A549 (cell line): ENCODE results near the gene MSMP. TPM values are rescaled to one million over a fixed set of nuclear protein-coding genes. Genes with fewer than 3 reads are reported as not detected.

Source experiments
- ATAC-seq, 2 experiments: fragments of 200-7000 bp in 1 of 2; fragments of >200 bp in 1 of 2; cut with Nextera tagmentation in 1 of 2; cut with Tn5 transposase in 1 of 2; 3 replicates each; pipeline versions ENCODE4 v1.8.0 to v1.9.1; 2018 to 2020; ENCODE audit warnings: mild to moderate bottlenecking in 1 of 2, moderate library complexity in 1 of 2
- CTCF ChIA-PET: fragments of 300-600 bp; sonication (Branson Sonifier 250); formaldehyde crosslinking; extraction: SDS; loops from one replicate; lab custom pipeline; 2021; ENCODE audit warnings: antibody characterized with exemption, inconsistent platforms; lab: Yijun Ruan, JAX
- POLR2A ChIA-PET: fragments of 350-600 bp; formaldehyde crosslinking; extraction: SDS; loops from one replicate; lab custom pipeline; 2021; ENCODE audit warnings: antibody characterized with exemption, inconsistent platforms; lab: Yijun Ruan, JAX
- DNase-seq, 2 experiments: peaks; one replicate each; pipeline versions ENCODE4 v3.0.0 to v3.0.0-alpha.2; 2011 to 2016; ENCODE audit warnings: low read depth in 1 of 2, low spot score in 1 of 2
- FAIRE-seq: peaks from 2 replicates; lab custom pipeline; 2011; peaks lifted over from hg19 to GRCh38; lab: Jason Lieb, UNC
- H3K27ac ChIP-seq, 2 experiments: fragments of >200 bp; sonication (Bioruptor Twin); formaldehyde crosslinking; 3 replicates each; pipeline ENCODE4 v1.5.1; 2016 to 2017
- H3K4me1 ChIP-seq: fragments of >200 bp; sonication (Bioruptor Twin); formaldehyde crosslinking; 3 replicates; pipeline ENCODE4 v1.6.1; 2016
- H3K4me2 ChIP-seq: fragments of >200 bp; sonication (Bioruptor Twin); formaldehyde crosslinking; 3 replicates; pipeline ENCODE4 v1.6.1; 2016
- H3K4me3 ChIP-seq: fragments of >200 bp; sonication (Bioruptor Twin); formaldehyde crosslinking; 3 replicates; pipeline ENCODE4 v1.5.1; 2016
- H3K9me3 ChIP-seq: fragments of >200 bp; sonication (Bioruptor Twin); formaldehyde crosslinking; 3 replicates; pipeline ENCODE4 v1.6.1; 2016
- CBX2 ChIP-seq: fragments of 200-600 bp; sonication (generic); IDR thresholded peaks from 2 replicates; pipeline ENCODE4 v1.6.1; 2016; ENCODE audit warnings: low read depth, mild to moderate bottlenecking, borderline replicate concordance
- CBX8 ChIP-seq: fragments of 200-600 bp; sonication (generic); IDR thresholded peaks from 2 replicates; pipeline ENCODE4 v1.6.1; 2016
- FOXS1 ChIP-seq: fragments of 250-450 bp; sonication (Bioruptor Pico); IDR thresholded peaks from 2 replicates; pipeline ENCODE4 v1.5.0; 2020; ENCODE audit warnings: mild to moderate bottlenecking, moderate library complexity
- HES2 ChIP-seq: fragments of >200 bp; sonication (Bioruptor Twin); formaldehyde crosslinking; IDR thresholded peaks from 2 replicates; pipeline ENCODE4 v1.6.1; 2016
- KDM1A ChIP-seq: fragments of 200-600 bp; sonication (generic); IDR thresholded peaks from 2 replicates; pipeline ENCODE4 v1.6.1; 2016; ENCODE audit warnings: low read depth, mild to moderate bottlenecking
- MYC ChIP-seq: IDR thresholded peaks from 2 replicates; pipeline ENCODE4 v1.6.1; 2012; ENCODE audit warnings: mild to moderate bottlenecking, inconsistent platforms, low read length, improper control_type of control experiment, borderline replicate concordance
- NPAS2 ChIP-seq: fragments of 250-450 bp; sonication (Bioruptor Pico); IDR thresholded peaks from 2 replicates; pipeline ENCODE4 v1.8.0; 2022; ENCODE audit warnings: mild to moderate bottlenecking, moderate library complexity, borderline replicate concordance
- RFX5 ChIP-seq: fragments of 450-650 bp; IDR thresholded peaks from 2 replicates; pipeline ENCODE4 v1.7.1; 2014; ENCODE audit warnings: antibody characterized with exemption, mild to moderate bottlenecking, moderate library complexity
- SMC3 ChIP-seq: fragments of >200 bp; sonication (Bioruptor Twin); formaldehyde crosslinking; IDR thresholded peaks from 3 replicates; pipeline ENCODE4 v1.6.1; 2018; ENCODE audit warnings: inconsistent platforms
- ZFP36 ChIP-seq: fragments of 450-650 bp; IDR thresholded peaks from 2 replicates; pipeline ENCODE4 v1.6.1; 2014; ENCODE audit warnings: borderline replicate concordance; ENCODE audit not compliant: partially characterized antibody
- ZNF302 ChIP-seq: fragments of 250-450 bp; sonication (Bioruptor Pico); IDR thresholded peaks from 2 replicates; pipeline ENCODE4 v1.9.0; 2021; ENCODE audit warnings: inconsistent platforms, mild to moderate bottlenecking, moderate library complexity
- WGBS: methylation state at CpG from one replicate; pipeline ENCODE4 v1.1.6; 2017; ENCODE audit errors: missing lambda C conversion rate; 5-methylcytosine and 5-hydroxymethylcytosine counted together
- polyA plus RNA-seq, 4 experiments: library from polyadenylated mRNA; depleted of rRNA in 3 of 4; stranded (reverse); fragments of >200 nt; fragmentation: RNase III in 1 of 4; extraction: RNeasy Plus Mini Kit Qiagen cat#74134 plus additional on column Dnase treatment in 1 of 4; gene quantifications; 2 replicates in 3 of 4; 3 replicates in 1 of 4; pipeline ENCODE4 v1.2.3, GENCODE V29; 2011 to 2017
- small RNA-seq, 6 experiments: library from RNA; depleted of rRNA; stranded (forward); fragments of <200 nt; gene quantifications; one replicate each; pipeline ENCODE3, GENCODE V24; 2012
- TF ChIP-seq, protein P1 (sequence below): fragments of 450-650 bp; IDR thresholded peaks from 2 replicates; pipeline ENCODE4 v1.6.1; 2014; ENCODE audit warnings: antibody characterized with exemption

Gene MSMP
- polyA plus RNA-seq, 2 of the 4 experiments (the other 2 are of a cell fraction): not detected

DNA sequence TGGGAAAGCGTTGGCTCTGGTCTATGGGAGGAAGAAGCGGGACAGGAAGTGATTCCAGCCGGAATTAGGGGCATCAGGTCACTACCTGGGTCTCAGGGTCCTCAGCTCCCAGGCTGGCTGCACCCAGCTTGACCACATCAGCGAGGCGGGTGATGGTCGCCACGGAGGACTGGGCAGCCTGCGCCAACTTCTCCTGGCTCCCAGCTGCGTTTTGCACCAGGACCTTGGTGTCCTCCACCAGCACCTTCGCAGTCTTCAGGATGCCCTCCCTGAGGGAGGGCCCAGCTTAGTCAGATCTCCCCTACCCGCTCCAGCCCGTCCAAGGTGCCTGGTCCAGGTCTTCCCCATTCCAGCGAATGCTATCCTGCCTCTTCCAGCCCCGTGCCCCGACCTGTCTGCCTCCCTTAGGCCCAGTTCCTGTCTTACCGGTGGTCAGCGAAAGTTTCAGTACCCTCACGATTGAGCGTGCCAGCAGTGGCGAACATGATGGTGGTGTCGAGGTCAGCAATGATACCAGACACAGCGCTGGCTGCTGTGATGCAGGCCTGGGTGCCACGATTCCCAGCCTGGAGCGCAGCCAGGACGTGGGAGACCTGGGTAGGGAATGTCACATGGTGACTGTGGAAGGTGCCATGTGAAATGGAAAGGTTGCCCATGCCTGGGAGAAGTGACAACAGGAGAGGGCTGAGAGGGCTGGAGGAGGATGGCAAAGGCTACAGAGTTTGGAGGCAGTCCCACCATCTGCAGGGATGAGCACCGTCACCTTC, 50.0 kb downstream of the MSMP start:
- FAIRE-seq: no peak
- Histone ChIP-seq H3K4me1 (no peaks in the 10 kb centered on the region), H3K4me2 (no peak overlapping the region), H3K27ac (no peak overlapping the region), H3K9me3 (no peaks in the 10 kb centered on the region), H3K4me3 (no peak overlapping the region)
- DNase-seq: no peak
- 96% methylated on average over 24 of the region's 26 CpGs for WGBS
- CTCF ChIA-PET: interaction anchor here (0.7 to 32.5 kb wide), 5 partner anchors 0 to 46 kb away, joined by 3 to 758 read pairs (median 16); partner anchors contain the start of genes CCDC107, CREB3, RMRP and TLN1
- no peak for ATAC-seq
- no peak for TF ChIP-seq RFX5
- no peak for TF ChIP-seq HES2
- no peak for TF ChIP-seq NPAS2 (CRISPR knock-in tag)
- no peak for TF ChIP-seq MYC
- TF ChIP-seq, protein P1, sequence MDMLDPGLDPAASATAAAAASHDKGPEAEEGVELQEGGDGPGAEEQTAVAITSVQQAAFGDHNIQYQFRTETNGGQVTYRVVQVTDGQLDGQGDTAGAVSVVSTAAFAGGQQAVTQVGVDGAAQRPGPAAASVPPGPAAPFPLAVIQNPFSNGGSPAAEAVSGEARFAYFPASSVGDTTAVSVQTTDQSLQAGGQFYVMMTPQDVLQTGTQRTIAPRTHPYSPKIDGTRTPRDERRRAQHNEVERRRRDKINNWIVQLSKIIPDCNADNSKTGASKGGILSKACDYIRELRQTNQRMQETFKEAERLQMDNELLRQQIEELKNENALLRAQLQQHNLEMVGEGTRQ: no peak
- no peak for TF ChIP-seq ZNF302 (CRISPR knock-in tag)
- TF ChIP-seq FOXS1 (CRISPR knock-in tag): no peak
- no peak for TF ChIP-seq CBX2
- no peak for TF ChIP-seq SMC3
- TF ChIP-seq CBX8: no peak
- no peak for TF ChIP-seq KDM1A
- no peak for TF ChIP-seq ZFP36
- POLR2A ChIA-PET: interaction anchor here (0.7 kb wide), 1 partner anchor 33 kb away, joined by 3 read pairs; no protein-coding TSS in a partner anchor

Small RNAs within 50 kb of the gene (small RNA-seq; reads per million reads assigned to genes)
- 0 to 2.1 (median 0) reads per million in 6 experiments for gene MIR6853

Other genes starting within 250 kb of the MSMP start
- 16.5 and 17.4 TPM in 2 replicates for gene TESK1, start 149.0 kb downstream of the MSMP start, polyA plus RNA-seq (2011; rRNA removed)
- gene TESK1, start 149.0 kb downstream of the MSMP start, polyA plus RNA-seq (2017; fragmentation: RNase III; extraction: RNeasy Plus Mini Kit Qiagen cat#74134 plus additional on column Dnase treatment): 29.9 to 33.0 TPM (median 30.6 TPM) in 3 replicates
- gene CD72, start 135.9 kb downstream of the MSMP start, polyA plus RNA-seq (2011; rRNA removed): 0.87 and 1.2 TPM in 2 replicates
- gene CD72, start 135.9 kb downstream of the MSMP start, polyA plus RNA-seq (2017; fragmentation: RNase III; extraction: RNeasy Plus Mini Kit Qiagen cat#74134 plus additional on column Dnase treatment): 0.10 to 0.55 TPM (median 0.44 TPM) in 3 replicates
- gene SIT1, start 103.3 kb downstream of the MSMP start, polyA plus RNA-seq (2011; rRNA removed): not detected in 2 replicates
- not detected in 3 replicates for gene SIT1, start 103.3 kb downstream of the MSMP start, polyA plus RNA-seq (2017; fragmentation: RNase III; extraction: RNeasy Plus Mini Kit Qiagen cat#74134 plus additional on column Dnase treatment)
- 80.2 and 257 TPM in 2 replicates for gene RMRP, start 96.3 kb downstream of the MSMP start, polyA plus RNA-seq (2011; rRNA removed)
- gene RMRP, start 96.3 kb downstream of the MSMP start, polyA plus RNA-seq (2017; fragmentation: RNase III; extraction: RNeasy Plus Mini Kit Qiagen cat#74134 plus additional on column Dnase treatment): 14.7 TPM in 1 of 3 replicates, not detected in the others
- gene CCDC107, start 96.0 kb downstream of the MSMP start, polyA plus RNA-seq (2011; rRNA removed): 11.0 and 13.3 TPM in 2 replicates
- 20.4 to 21.9 TPM (median 20.7 TPM) in 3 replicates for gene CCDC107, start 96.0 kb downstream of the MSMP start, polyA plus RNA-seq (2017; fragmentation: RNase III; extraction: RNeasy Plus Mini Kit Qiagen cat#74134 plus additional on column Dnase treatment)
- gene ARHGEF39, start 89.1 kb downstream of the MSMP start, polyA plus RNA-seq (2011; rRNA removed): 17.6 and 21.4 TPM in 2 replicates
- gene ARHGEF39, start 89.1 kb downstream of the MSMP start, polyA plus RNA-seq (2017; fragmentation: RNase III; extraction: RNeasy Plus Mini Kit Qiagen cat#74134 plus additional on column Dnase treatment): 16.7 to 19.5 TPM (median 18.3 TPM) in 3 replicates
- gene CA9, start 80.3 kb downstream of the MSMP start, polyA plus RNA-seq (2011; rRNA removed): 16.3 and 32.9 TPM in 2 replicates
- 2.5 to 5.6 TPM (median 4.5 TPM) in 3 replicates for gene CA9, start 80.3 kb downstream of the MSMP start, polyA plus RNA-seq (2017; fragmentation: RNase III; extraction: RNeasy Plus Mini Kit Qiagen cat#74134 plus additional on column Dnase treatment)
- 154 and 281 TPM in 2 replicates for gene TPM2, start 64.4 kb downstream of the MSMP start, polyA plus RNA-seq (2011; rRNA removed)
- 956 to 1,105 TPM (median 1,022 TPM) in 3 replicates for gene TPM2, start 64.4 kb downstream of the MSMP start, polyA plus RNA-seq (2017; fragmentation: RNase III; extraction: RNeasy Plus Mini Kit Qiagen cat#74134 plus additional on column Dnase treatment)
- gene TLN1, start 22.1 kb downstream of the MSMP start, polyA plus RNA-seq (2011; rRNA removed): 65.5 and 72.1 TPM in 2 replicates
- gene TLN1, start 22.1 kb downstream of the MSMP start, polyA plus RNA-seq (2017; fragmentation: RNase III; extraction: RNeasy Plus Mini Kit Qiagen cat#74134 plus additional on column Dnase treatment): 108 to 119 TPM (median 117 TPM) in 3 replicates
- 33.3 and 36.0 TPM in 2 replicates for gene CREB3, start 21.6 kb downstream of the MSMP start, polyA plus RNA-seq (2011; rRNA removed)
- 51.3 to 54.0 TPM (median 51.7 TPM) in 3 replicates for gene CREB3, start 21.6 kb downstream of the MSMP start, polyA plus RNA-seq (2017; fragmentation: RNase III; extraction: RNeasy Plus Mini Kit Qiagen cat#74134 plus additional on column Dnase treatment)
- gene GBA2, start 5.0 kb downstream of the MSMP start, polyA plus RNA-seq (2011; rRNA removed): 40.0 and 47.4 TPM in 2 replicates
- gene GBA2, start 5.0 kb downstream of the MSMP start, polyA plus RNA-seq (2017; fragmentation: RNase III; extraction: RNeasy Plus Mini Kit Qiagen cat#74134 plus additional on column Dnase treatment): 34.8 to 39.5 TPM (median 38.9 TPM) in 3 replicates
- gene RGP1, start 5.0 kb downstream of the MSMP start, polyA plus RNA-seq (2011; rRNA removed): 16.6 and 20.2 TPM in 2 replicates
- gene RGP1, start 5.0 kb downstream of the MSMP start, polyA plus RNA-seq (2017; fragmentation: RNase III; extraction: RNeasy Plus Mini Kit Qiagen cat#74134 plus additional on column Dnase treatment): 15.0 to 16.1 TPM (median 15.3 TPM) in 3 replicates
- gene NPR2, start 37.3 kb upstream of the MSMP start, polyA plus RNA-seq (2011; rRNA removed): 18.8 and 22.8 TPM in 2 replicates
- 7.8 to 8.2 TPM (median 7.8 TPM) in 3 replicates for gene NPR2, start 37.3 kb upstream of the MSMP start, polyA plus RNA-seq (2017; fragmentation: RNase III; extraction: RNeasy Plus Mini Kit Qiagen cat#74134 plus additional on column Dnase treatment)
- 0.17 and 0.31 TPM in 2 replicates for gene SPAG8, start 58.0 kb upstream of the MSMP start, polyA plus RNA-seq (2011; rRNA removed)
- 0.45 to 0.71 TPM (median 0.54 TPM) in 3 replicates for gene SPAG8, start 58.0 kb upstream of the MSMP start, polyA plus RNA-seq (2017; fragmentation: RNase III; extraction: RNeasy Plus Mini Kit Qiagen cat#74134 plus additional on column Dnase treatment)
- 46.9 and 47.3 TPM in 2 replicates for gene HINT2, start 60.8 kb upstream of the MSMP start, polyA plus RNA-seq (2011; rRNA removed)
- 59.0 to 69.2 TPM (median 68.5 TPM) in 3 replicates for gene HINT2, start 60.8 kb upstream of the MSMP start, polyA plus RNA-seq (2017; fragmentation: RNase III; extraction: RNeasy Plus Mini Kit Qiagen cat#74134 plus additional on column Dnase treatment)
- not detected in 2 replicates for gene FAM221B, start 74.5 kb upstream of the MSMP start, polyA plus RNA-seq (2011; rRNA removed)
- not detected in 3 replicates for gene FAM221B, start 74.5 kb upstream of the MSMP start, polyA plus RNA-seq (2017; fragmentation: RNase III; extraction: RNeasy Plus Mini Kit Qiagen cat#74134 plus additional on column Dnase treatment)
- 1.8 and 2.0 TPM in 2 replicates for gene TMEM8B, start 75.0 kb upstream of the MSMP start, polyA plus RNA-seq (2011; rRNA removed)
- 1.7 to 2.4 TPM (median 2.2 TPM) in 3 replicates for gene TMEM8B, start 75.0 kb upstream of the MSMP start, polyA plus RNA-seq (2017; fragmentation: RNase III; extraction: RNeasy Plus Mini Kit Qiagen cat#74134 plus additional on column Dnase treatment)
- gene OR13J1, start 116.1 kb upstream of the MSMP start, polyA plus RNA-seq (2011; rRNA removed): not detected in 2 replicates
- gene OR13J1, start 116.1 kb upstream of the MSMP start, polyA plus RNA-seq (2017; fragmentation: RNase III; extraction: RNeasy Plus Mini Kit Qiagen cat#74134 plus additional on column Dnase treatment): not detected in 3 replicates
- 0.21 TPM in 1 of 2 replicates, not detected in the other for gene HRCT1, start 151.9 kb upstream of the MSMP start, polyA plus RNA-seq (2011; rRNA removed)
- gene HRCT1, start 151.9 kb upstream of the MSMP start, polyA plus RNA-seq (2017; fragmentation: RNase III; extraction: RNeasy Plus Mini Kit Qiagen cat#74134 plus additional on column Dnase treatment): 0.22 to 0.41 TPM in 2 of 3 replicates, not detected in the other
- gene SPAAR, start 155.2 kb upstream of the MSMP start, polyA plus RNA-seq (2011; rRNA removed): 0.05 TPM in 1 of 2 replicates, not detected in the other
- gene SPAAR, start 155.2 kb upstream of the MSMP start, polyA plus RNA-seq (2017; fragmentation: RNase III; extraction: RNeasy Plus Mini Kit Qiagen cat#74134 plus additional on column Dnase treatment): not detected in 3 replicates
- gene OR2S2, start 203.9 kb upstream of the MSMP start, polyA plus RNA-seq (2011; rRNA removed): not detected in 2 replicates
- not detected in 3 replicates for gene OR2S2, start 203.9 kb upstream of the MSMP start, polyA plus RNA-seq (2017; fragmentation: RNase III; extraction: RNeasy Plus Mini Kit Qiagen cat#74134 plus additional on column Dnase treatment)